H9 (cell line): ENCODE data around the gene FGFR1OP2. TPM values are rescaled to one million over a fixed set of nuclear protein-coding genes. Genes with fewer than 3 reads are reported as not detected.
A peak's percentile ranks its signal among the peaks of the same experiment; 100 is the strongest.

ENCODE experiments used
- DNase-seq: peaks from one replicate; pipeline ENCODE4 v3.0.0-alpha.2; 2017
- H2AFZ ChIP-seq: one replicate; pipeline ENCODE4 v1.6.1; 2013; ENCODE audit warnings: mild to moderate bottlenecking, low read length, control low read depth, moderate library complexity
- H2AK5ac ChIP-seq: 2 replicates; pipeline ENCODE4 v1.6.1; 2013; ENCODE audit warnings: low read length, control low read depth, mixed read lengths; ENCODE audit not compliant: insufficient read length
- H2BK120ac ChIP-seq: one replicate; pipeline ENCODE4 v1.6.1; 2013; ENCODE audit warnings: low read depth, mild to moderate bottlenecking, low read length, control low read depth, inconsistent platforms; ENCODE audit not compliant: poor library complexity, severe bottlenecking
- H2BK12ac ChIP-seq: 2 replicates; pipeline ENCODE4 v1.6.1; 2013; ENCODE audit warnings: low read length, control low read depth, mixed read lengths, low read depth; ENCODE audit not compliant: insufficient read length
- H2BK15ac ChIP-seq: 2 replicates; pipeline ENCODE4 v1.6.1; 2013; ENCODE audit warnings: low read depth, low read length, control low read depth
- H2BK20ac ChIP-seq: one replicate; pipeline ENCODE4 v1.6.1; 2013; ENCODE audit warnings: low read depth, mild to moderate bottlenecking, low read length, control low read depth, inconsistent platforms; ENCODE audit not compliant: poor library complexity, severe bottlenecking
- H2BK5ac ChIP-seq: 2 replicates; pipeline ENCODE4 v1.6.1; 2013; ENCODE audit warnings: low read length, control low read depth, mixed read lengths; ENCODE audit not compliant: insufficient read length
- H3K14ac ChIP-seq: 2 replicates; pipeline ENCODE4 v1.6.1; 2013; ENCODE audit warnings: low read length, control low read depth; ENCODE audit not compliant: insufficient read depth
- H3K18ac ChIP-seq: 2 replicates; pipeline ENCODE4 v1.6.1; 2013; ENCODE audit warnings: low read depth, mild to moderate bottlenecking, mixed read lengths, low read length, control low read depth; ENCODE audit not compliant: insufficient read length
- H3K23ac ChIP-seq: 2 replicates; pipeline ENCODE4 v1.6.1; 2013; ENCODE audit warnings: low read length, control low read depth, mixed read lengths, low read depth; ENCODE audit not compliant: insufficient read length
- H3K23me2 ChIP-seq: 2 replicates; pipeline ENCODE4 v1.6.1; 2013; ENCODE audit warnings: low read depth, mild to moderate bottlenecking, mixed read lengths, low read length, control low read depth; ENCODE audit not compliant: insufficient read length, poor library complexity, severe bottlenecking
- H3K27ac ChIP-seq: 2 replicates; pipeline ENCODE4 v1.5.1; 2013; ENCODE audit warnings: low read length, control low read depth, mixed read lengths, low read depth; ENCODE audit not compliant: insufficient read length
- H3K27me3 ChIP-seq: 2 replicates; pipeline ENCODE4 v1.6.1; 2013; ENCODE audit warnings: low read length, control low read depth, inconsistent platforms; ENCODE audit not compliant: insufficient read depth
- H3K4ac ChIP-seq: 2 replicates; pipeline ENCODE4 v1.6.1; 2013; ENCODE audit warnings: low read depth, mild to moderate bottlenecking, control low read depth, inconsistent platforms, low read length, moderate library complexity
- H3K4me1 ChIP-seq: 2 replicates; pipeline ENCODE4 v1.6.1; 2013; ENCODE audit warnings: low read length, control low read depth, inconsistent platforms; ENCODE audit not compliant: insufficient read depth
- H3K4me2 ChIP-seq: 2 replicates; pipeline ENCODE4 v1.6.1; 2013; ENCODE audit warnings: low read length, control low read depth, mixed read lengths; ENCODE audit not compliant: insufficient read length, insufficient read depth
- H3K56ac ChIP-seq: 2 replicates; pipeline ENCODE4 v1.6.1; 2013; ENCODE audit warnings: low read depth, mild to moderate bottlenecking, mixed read lengths, low read length, control low read depth; ENCODE audit not compliant: insufficient read length
- H3K79me1 ChIP-seq: 2 replicates; pipeline ENCODE4 v1.6.1; 2013; ENCODE audit warnings: low read depth, mild to moderate bottlenecking, moderate library complexity, low read length, control low read depth, inconsistent platforms; ENCODE audit not compliant: insufficient read depth, poor library complexity, severe bottlenecking
- H3K79me2 ChIP-seq: 2 replicates; pipeline ENCODE4 v1.6.1; 2013; ENCODE audit warnings: low read length, control low read depth, inconsistent platforms; ENCODE audit not compliant: insufficient read depth
- H3K9ac ChIP-seq: 2 replicates; pipeline ENCODE4 v1.6.1; 2013; ENCODE audit warnings: low read length, control low read depth, mixed read lengths; ENCODE audit not compliant: insufficient read length; ENCODE audit errors: extremely low read depth
- H3K9me3 ChIP-seq: one replicate; pipeline ENCODE4 v1.6.1; 2013; ENCODE audit warnings: low read depth, low read length, inconsistent platforms; ENCODE audit not compliant: control insufficient read depth
- H3T11ph ChIP-seq: one replicate; pipeline ENCODE4 v1.6.1; 2013; ENCODE audit warnings: mild to moderate bottlenecking, low read length, control low read depth, inconsistent platforms
- H4K20me1 ChIP-seq: one replicate; pipeline ENCODE4 v1.6.1; 2013; ENCODE audit not compliant: control insufficient read depth, insufficient read length, insufficient read depth
- H4K5ac ChIP-seq: 2 replicates; pipeline ENCODE4 v1.6.1; 2013; ENCODE audit warnings: low read depth, mild to moderate bottlenecking, mixed read lengths, low read length, control low read depth; ENCODE audit not compliant: insufficient read length
- H4K8ac ChIP-seq: replicated peaks from 2 replicates; pipeline ENCODE4 v1.6.1; 2013; ENCODE audit warnings: low read length, control low read depth, mixed read lengths, low read depth; ENCODE audit not compliant: insufficient read length
- H4K91ac ChIP-seq: 2 replicates; pipeline ENCODE4 v1.6.1; 2013; ENCODE audit warnings: low read depth, mild to moderate bottlenecking, moderate library complexity, mixed read lengths, low read length, control low read depth; ENCODE audit not compliant: insufficient read length
- H3K27ac Mint-ChIP-seq, 3 experiments: 2 replicates in 2 of 3; 3 replicates in 1 of 3; pipeline ENCODE4 v1.8.0; 2020 to 2021; ENCODE audit warnings: mixed read lengths in 3 of 3, mild to moderate bottlenecking in 1 of 3, moderate library complexity in 1 of 3
- H3K27me3 Mint-ChIP-seq: 2 replicates; pipeline ENCODE4 v1.8.0; 2021; ENCODE audit warnings: low read depth, mild to moderate bottlenecking, moderate library complexity, mixed read lengths
- H3K36me3 Mint-ChIP-seq, 3 experiments: 2 replicates in 2 of 3; 3 replicates in 1 of 3; pipeline ENCODE4 v1.8.0; 2020 to 2021; ENCODE audit warnings: low read depth in 3 of 3, mixed read lengths in 3 of 3; ENCODE audit not compliant: insufficient read depth in 1 of 3
- H3K4me1 Mint-ChIP-seq, 2 experiments: 2 replicates each; pipeline ENCODE4 v1.8.0; 2020; ENCODE audit warnings: mixed read lengths in 2 of 2
- H3K4me3 Mint-ChIP-seq, 2 experiments: 2 replicates in 1 of 2; 3 replicates in 1 of 2; pipeline ENCODE4 v1.8.0; 2020 to 2021; ENCODE audit warnings: mild to moderate bottlenecking in 2 of 2, mixed read lengths in 2 of 2, moderate library complexity in 1 of 2
- H3K9me3 Mint-ChIP-seq, 2 experiments: 2 replicates in 1 of 2; 3 replicates in 1 of 2; pipeline ENCODE4 v1.8.0; 2020; ENCODE audit warnings: mild to moderate bottlenecking in 2 of 2, mixed read lengths in 2 of 2, moderate library complexity in 1 of 2
- WGBS: extraction: QIAGEN DNeasy Blood & Tissue Kit; methylation state at CpG from one replicate; pipeline ENCODE4 v1.1.7; 2013; ENCODE audit warnings: missing lambda C conversion rate, low lambda C conversion rate, mixed read lengths; ENCODE audit not compliant: insufficient read length; ENCODE audit errors: extremely low coverage; 5-methylcytosine and 5-hydroxymethylcytosine counted together
- total RNA-seq: library from RNA; stranded (reverse); gene quantifications from 2 replicates; pipeline ENCODE4 v1.2.1, GENCODE V29; 2021
- TF ChIP-seq, protein P1 (sequence below): fragments of 200-600 bp; sonication (generic); conservative IDR thresholded peaks from 3 replicates; pipeline ENCODE4 v1.8.0; 2021; ENCODE audit warnings: antibody characterized with exemption, mild to moderate bottlenecking

FGFR1OP2 gene
- total RNA-seq, 1 experiment from 2014 or later, result 30.0 TPM

DNA sequence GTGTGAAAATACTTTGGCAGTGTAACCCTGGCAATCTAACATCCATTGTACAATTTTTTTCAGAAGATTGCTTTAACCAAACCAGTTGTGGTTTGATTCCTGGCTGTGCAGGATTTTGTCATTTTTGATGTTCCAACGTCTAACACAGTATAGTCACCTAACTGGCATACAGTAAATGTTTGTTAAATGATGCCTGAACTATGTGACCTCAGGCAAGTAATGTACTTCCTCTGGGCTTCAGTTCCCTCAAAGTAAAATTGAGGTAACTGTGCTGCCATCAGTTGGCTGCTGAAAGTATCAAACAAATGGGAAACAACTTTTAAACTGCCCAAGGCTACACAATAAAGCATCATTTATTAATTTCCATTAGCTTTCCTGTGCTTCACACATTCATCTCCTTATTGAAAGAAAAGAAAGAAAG is 71.6 kb downstream of the FGFR1OP2 start:
- Histone ChIP-seq H3T11ph (no peak overlapping the region), H2AK5ac (no peak overlapping the region), H2BK12ac (no peak overlapping the region), H3K56ac (no peak overlapping the region), H3K9me3 (no peaks in the 10 kb centered on the region), H3K14ac (no peak overlapping the region), H3K4me2 (no peak overlapping the region), H3K18ac (no peak overlapping the region), H3K4ac (no peak overlapping the region), H2BK120ac (no peak overlapping the region), H4K5ac (no peak overlapping the region), H3K23ac (no peak overlapping the region), H4K20me1 (no peaks in the 10 kb centered on the region), H2BK20ac (no peak overlapping the region), H3K9ac (no peak overlapping the region), H3K79me2 (peaks cover 10% of the 10 kb centered on the region; the same call in 1 of the 2 replicates), H2BK5ac (no peak overlapping the region), H2BK15ac (no peak overlapping the region), H3K79me1 (peaks cover 4% of the 10 kb centered on the region), H4K8ac (no peak overlapping the region), H3K27me3 (no peaks in the 10 kb centered on the region), H3K23me2 (no peaks in the 10 kb centered on the region), H2AFZ (no peak overlapping the region), H4K91ac (no peak overlapping the region), H3K4me1 (peaks cover 2% of the 10 kb centered on the region; the same call in 1 of the 2 replicates), H3K27ac (no peak overlapping the region)
- no peak for DNase-seq
- Mint-ChIP-seq H3K9me3 (no peaks in the 10 kb centered on the region), H3K27me3 (no peaks in the 10 kb centered on the region), H3K27ac (peak overlapping the region in 2 of 3 experiments; percentile 1 to 34; a peak in 3 of 7 replicates), H3K4me1 (peaks cover 23 to 36% of the 10 kb centered on the region in 2 experiments), H3K36me3 (peaks cover 0 to 5% (median 0%) of the 10 kb centered on the region in 3 experiments; a peak in 1 of 7 replicates), H3K4me3 (no peak overlapping the region)
- WGBS, result no CpG with 5 or more reads among the region's 1 CpG
- TF ChIP-seq, protein P1, sequence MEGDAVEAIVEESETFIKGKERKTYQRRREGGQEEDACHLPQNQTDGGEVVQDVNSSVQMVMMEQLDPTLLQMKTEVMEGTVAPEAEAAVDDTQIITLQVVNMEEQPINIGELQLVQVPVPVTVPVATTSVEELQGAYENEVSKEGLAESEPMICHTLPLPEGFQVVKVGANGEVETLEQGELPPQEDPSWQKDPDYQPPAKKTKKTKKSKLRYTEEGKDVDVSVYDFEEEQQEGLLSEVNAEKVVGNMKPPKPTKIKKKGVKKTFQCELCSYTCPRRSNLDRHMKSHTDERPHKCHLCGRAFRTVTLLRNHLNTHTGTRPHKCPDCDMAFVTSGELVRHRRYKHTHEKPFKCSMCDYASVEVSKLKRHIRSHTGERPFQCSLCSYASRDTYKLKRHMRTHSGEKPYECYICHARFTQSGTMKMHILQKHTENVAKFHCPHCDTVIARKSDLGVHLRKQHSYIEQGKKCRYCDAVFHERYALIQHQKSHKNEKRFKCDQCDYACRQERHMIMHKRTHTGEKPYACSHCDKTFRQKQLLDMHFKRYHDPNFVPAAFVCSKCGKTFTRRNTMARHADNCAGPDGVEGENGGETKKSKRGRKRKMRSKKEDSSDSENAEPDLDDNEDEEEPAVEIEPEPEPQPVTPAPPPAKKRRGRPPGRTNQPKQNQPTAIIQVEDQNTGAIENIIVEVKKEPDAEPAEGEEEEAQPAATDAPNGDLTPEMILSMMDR, result no peak
